Stimulated activated CD4-positive, alpha-beta T cell treated with anti-CD3 and anti-CD28 coated beads, TNF-alpha, amount 100 ng/mL, for 1 hour (primary cell): ENCODE measurements around the gene CD53.

ENCODE experiments used
- DNase-seq, 3 donors: peaks; one replicate each; pipeline ENCODE4 v3.0.0-alpha.2; 2020; ENCODE audit warnings: low read depth in 3 of 3, low spot score in 1 of 3

The CD53 gene

GRCh38 chr1:110875216-110875731, 2.3 kb downstream of the CD53 start:
- DNase-seq = peak in 2 of 3 donors; percentile 14 to 16

- no peak for DNase-seq
Observed at GRCh38 chr1:110876748-110877341, 3.9 kb downstream of the CD53 start.

GRCh38 chr1:110877364-110877763, 4.4 kb downstream of the CD53 start:
- DNase-seq = no peak

- DNase-seq = no peak
Observed at GRCh38 chr1:110877776-110878175, 4.8 kb downstream of the CD53 start.

- no peak for DNase-seq
Observed at GRCh38 chr1:110878591-110878990, 5.6 kb downstream of the CD53 start.

- DNase-seq = no peak
Observed at GRCh38 chr1:110878993-110879392, 6.0 kb downstream of the CD53 start.

- peak in 2 of 3 donors; percentile 10 to 27 for DNase-seq
Observed at GRCh38 chr1:110879758-110880606, 7.0 kb downstream of the CD53 start.

- DNase-seq = no peak
Observed at GRCh38 chr1:110880708-110881374, 7.9 kb downstream of the CD53 start.

GRCh38 chr1:110888049-110888448, 15.1 kb downstream of the CD53 start:
- DNase-seq = no peak

GRCh38 chr1:110888641-110889040, 15.7 kb downstream of the CD53 start:
- no peak for DNase-seq

GRCh38 chr1:110890474-110891196, 17.7 kb downstream of the CD53 start:
- DNase-seq = no peak

- no peak for DNase-seq
Observed at GRCh38 chr1:110893908-110894490, 21.1 kb downstream of the CD53 start.

- no peak for DNase-seq
Observed at GRCh38 chr1:110896090-110896489, 23.1 kb downstream of the CD53 start.

GRCh38 chr1:110897681-110898080, 24.7 kb downstream of the CD53 start:
- no peak for DNase-seq

GRCh38 chr1:110898734-110899457, 25.9 kb downstream of the CD53 start:
- DNase-seq = no peak

GRCh38 chr1:110899458-110899843, 26.5 kb downstream of the CD53 start:
- no peak for DNase-seq

GRCh38 chr1:110902820-110903463, 30.0 kb downstream of the CD53 start:
- no peak for DNase-seq

- DNase-seq = no peak
Observed at GRCh38 chr1:110903853-110904500, 31.0 kb downstream of the CD53 start.

- DNase-seq = no peak
Observed at GRCh38 chr1:110912784-110913183, 39.8 kb downstream of the CD53 start.
